Breast epithelium (tissue), 4 donors: ENCODE measurements around the gene OSTM1. TPM values are rescaled to one million over a fixed set of nuclear protein-coding genes. Genes with fewer than 3 reads are reported as not detected.

ENCODE experiments used
- DNase-seq, 2 donors: peaks; one replicate each; pipeline ENCODE4 v3.0.0-alpha.2; 2019; ENCODE audit warnings: low spot score in 2 of 2
- H3K27ac ChIP-seq, 2 donors: fragments of 200-600 bp; sonication (generic) in 1 of 2; one replicate each; pipeline ENCODE4 v1.5.1; 2016 to 2019; ENCODE audit warnings: mild to moderate bottlenecking in 1 of 2
- H3K27me3 ChIP-seq, 2 donors: fragments of 200-600 bp; sonication (generic) in 1 of 2; one replicate each; pipeline versions ENCODE4 v1.5.1 to v1.6.0; 2017 to 2019; ENCODE audit warnings: control low read depth in 1 of 2, mild to moderate bottlenecking in 1 of 2
- H3K36me3 ChIP-seq: fragments of 200-600 bp; one replicate; pipeline ENCODE4 v1.5.1; 2019
- H3K4me1 ChIP-seq, 2 donors: fragments of 200-600 bp; sonication (generic); one replicate each; pipeline ENCODE4 v1.5.1; 2016 to 2019; ENCODE audit warnings: control low read depth in 1 of 2
- H3K4me3 ChIP-seq, 3 donors: fragments of 200-600 bp; sonication (generic); 1 replicate in 2 of 3; 2 replicates in 1 of 3; pipeline ENCODE4 v1.5.1; 2016 to 2019; ENCODE audit warnings: mild to moderate bottlenecking in 3 of 3, moderate library complexity in 2 of 3
- H3K9me3 ChIP-seq, 2 donors: fragments of 200-600 bp; sonication (generic) in 1 of 2; one replicate each; pipeline ENCODE4 v1.5.1; 2016 to 2019; ENCODE audit warnings: control low read depth in 1 of 2
- CTCF ChIP-seq, 3 donors: fragments of 450-650 bp; IDR thresholded peaks; one replicate each; pipeline ENCODE4 v1.5.1; 2016 to 2017; ENCODE audit warnings: antibody characterized with exemption in 3 of 3, mild to moderate bottlenecking in 3 of 3, moderate library complexity in 3 of 3
- POLR2A ChIP-seq: fragments of 450-650 bp; IDR thresholded peaks from one replicate; pipeline ENCODE4 v1.6.1; 2016; ENCODE audit warnings: antibody characterized with exemption, mild to moderate bottlenecking, moderate library complexity
- POLR2AphosphoS5 ChIP-seq, 3 donors: sonication (generic); formaldehyde crosslinking; IDR thresholded peaks; one replicate each; pipeline ENCODE4 v1.6.1; 2017; ENCODE audit warnings: antibody characterized with exemption in 3 of 3
- intact Hi-C: fragments of 100-400 bp; cut with DNase I; formaldehyde crosslinking; loops from one replicate; pipeline ENCODE4 v1.15.1; 2023; ENCODE audit warnings: low total_unique reads
- total RNA-seq, 3 donors: library from RNA; depleted of rRNA; stranded (reverse); fragments of >200 nt; gene quantifications; one replicate each; pipeline ENCODE4 v1.1.0, GENCODE V29; 2016

The OSTM1 gene
- total RNA-seq = 10 to 100 TPM; 27.1 to 75.2 (median 36.7) TPM

GRCh38 chr6:108074359-108075144, at the start of gene OSTM1:
TSS of gene OSTM1 (minus strand) at chr6:108074741. CDS start at chr6:108074651, 90 bp downstream.
- intact Hi-C loops = no loop called here
- Histone ChIP-seq H3K27ac (peak within 1 kb of the TSS; percentile 85 to 92), H3K4me1 (peaks cover 0 to 8% of the 10 kb centered on the region in 2 donors), H3K9me3 (no peaks in the 10 kb centered on the region), H3K4me3 (peak within 1 kb of the TSS; percentile 95 to 100 (median 97)), H3K36me3 (no peaks in the 10 kb centered on the region), H3K27me3 (no peaks in the 10 kb centered on the region)
- peak in 2 of 3 donors; percentile 52 to 79 for TF ChIP-seq POLR2AphosphoS5 (IDR thresholded peaks at IDR 0.05)
- peak; percentile 34 for TF ChIP-seq POLR2A
- no peak for TF ChIP-seq CTCF (IDR thresholded peaks at IDR 0.05)
- peak; percentile 78 to 87 for DNase-seq

GRCh38 chr6:108123946-108124345, 49.4 kb upstream of the OSTM1 start:
- TF ChIP-seq POLR2AphosphoS5 (IDR thresholded peaks at IDR 0.05) = no peak
- TF ChIP-seq CTCF (IDR thresholded peaks at IDR 0.05) = no peak
- no peak for TF ChIP-seq POLR2A
- Histone ChIP-seq H3K27me3 (peaks cover 0 to 16% of the 10 kb centered on the region in 2 donors), H3K27ac (no peak overlapping the region), H3K9me3 (no peaks in the 10 kb centered on the region), H3K36me3 (no peaks in the 10 kb centered on the region), H3K4me1 (peaks cover 0 to 5% of the 10 kb centered on the region in 2 donors), H3K4me3 (no peak overlapping the region)
- intact Hi-C loops = loop anchor here (2.0 kb wide), 1 partner anchor 27 kb away; no protein-coding TSS in a partner anchor
- DNase-seq = no peak

GRCh38 chr6:108123481-108123929, 49.0 kb upstream of the OSTM1 start:
- intact Hi-C loops = loop anchor here (2.0 kb wide), 1 partner anchor 27 kb away; no protein-coding TSS in a partner anchor
- H3K36me3 ChIP-seq = no peaks in the 10 kb centered on the region
- TF ChIP-seq CTCF (IDR thresholded peaks at IDR 0.05) (no peak), POLR2AphosphoS5 (IDR thresholded peaks at IDR 0.05) (no peak), POLR2A (no peak)
- peaks cover 0 to 19% of the 10 kb centered on the region in 2 donors for H3K27me3 ChIP-seq
- H3K27ac ChIP-seq = no peak overlapping the region
- H3K9me3 ChIP-seq = no peaks in the 10 kb centered on the region
- DNase-seq = no peak
- no peak overlapping the region for H3K4me3 ChIP-seq
- peaks cover 0 to 5% of the 10 kb centered on the region in 2 donors for H3K4me1 ChIP-seq

- no peak for DNase-seq
- Histone ChIP-seq H3K27ac (no peak overlapping the region), H3K9me3 (no peaks in the 10 kb centered on the region), H3K36me3 (no peaks in the 10 kb centered on the region), H3K27me3 (peaks cover 0 to 29% of the 10 kb centered on the region in 2 donors), H3K4me3 (no peak overlapping the region), H3K4me1 (peaks cover 0 to 5% of the 10 kb centered on the region in 2 donors)
- intact Hi-C loops = loop anchor here (2.0 kb wide), 1 partner anchor 29 kb away; no protein-coding TSS in a partner anchor
- no peak for TF ChIP-seq CTCF (IDR thresholded peaks at IDR 0.05)
- TF ChIP-seq POLR2A = no peak
- no peak for TF ChIP-seq POLR2AphosphoS5 (IDR thresholded peaks at IDR 0.05)
Measured at GRCh38 chr6:108121612-108122011, 47.1 kb upstream of the OSTM1 start.

- H3K4me3 ChIP-seq = no peak overlapping the region
- TF ChIP-seq CTCF (IDR thresholded peaks at IDR 0.05) = no peak
- TF ChIP-seq POLR2AphosphoS5 (IDR thresholded peaks at IDR 0.05) = no peak
- no peak for TF ChIP-seq POLR2A
- H3K36me3 ChIP-seq = no peaks in the 10 kb centered on the region
- H3K27me3 ChIP-seq = peaks cover 0 to 39% of the 10 kb centered on the region in 2 donors
- no peak for DNase-seq
- H3K27ac ChIP-seq = no peak overlapping the region
- no peaks in the 10 kb centered on the region for H3K9me3 ChIP-seq
- H3K4me1 ChIP-seq = peaks cover 0 to 5% of the 10 kb centered on the region in 2 donors
- intact Hi-C loops = no loop called here
Measured at GRCh38 chr6:108120311-108120710, 45.8 kb upstream of the OSTM1 start.
